ENCODE data around the gene SH3BP2.

SH3BP2 gene

GRCh38 chr4:2819244-2820215, 26.6 kb downstream of the SH3BP2 start:
- no peak for DNase-seq (ENCODE audit: low read depth)

- DNase-seq (ENCODE audit: low read depth) = no peak
These were observed 27.5 kb downstream of the SH3BP2 start for GRCh38 chr4:2820216-2820982.

GRCh38 chr4:2822461-2823300, 29.8 kb downstream of the SH3BP2 start:
- no peak for DNase-seq (ENCODE audit: low read depth)

- DNase-seq (ENCODE audit: low read depth) = no peak
These were observed 30.4 kb downstream of the SH3BP2 start for GRCh38 chr4:2823301-2823670.

GRCh38 chr4:2823671-2824328, 30.9 kb downstream of the SH3BP2 start:
- DNase-seq (ENCODE audit: low read depth) = no peak

GRCh38 chr4:2824329-2824835, 31.5 kb downstream of the SH3BP2 start:
- no peak for DNase-seq (ENCODE audit: low read depth)

- no peak for DNase-seq (ENCODE audit: low read depth)
These were observed 32.0 kb downstream of the SH3BP2 start for GRCh38 chr4:2824836-2825381.

GRCh38 chr4:2825740-2826139, 32.9 kb downstream of the SH3BP2 start:
- no peak for DNase-seq (ENCODE audit: low read depth)

- DNase-seq (ENCODE audit: low read depth) = no peak
These were observed 34.4 kb downstream of the SH3BP2 start for GRCh38 chr4:2827071-2827873.

GRCh38 chr4:2827874-2828751, 35.2 kb downstream of the SH3BP2 start:
- no peak for DNase-seq (ENCODE audit: low read depth)

GRCh38 chr4:2828758-2829181, 35.9 kb downstream of the SH3BP2 start:
- DNase-seq (ENCODE audit: low read depth) = no peak

- no peak for DNase-seq (ENCODE audit: low read depth)
These were observed 36.5 kb downstream of the SH3BP2 start for GRCh38 chr4:2829321-2829932.

- no peak for DNase-seq (ENCODE audit: low read depth)
These were observed 37.1 kb downstream of the SH3BP2 start for GRCh38 chr4:2829933-2830451.

GRCh38 chr4:2830632-2831610, 38.0 kb downstream of the SH3BP2 start:
- no peak for DNase-seq (ENCODE audit: low read depth)

GRCh38 chr4:2831611-2832308, 38.9 kb downstream of the SH3BP2 start:
- no peak for DNase-seq (ENCODE audit: low read depth)

GRCh38 chr4:2832309-2832980, 39.6 kb downstream of the SH3BP2 start:
- DNase-seq (ENCODE audit: low read depth) = no peak

Data from stromal cell of bone marrow (primary cell).